Lung (tissue), 12 donors: Measurements from ENCODE around the gene HSD17B12. TPM values are rescaled to one million over a fixed set of nuclear protein-coding genes. Genes with fewer than 3 reads are reported as not detected.

Experiments used
- ATAC-seq: fragments of 200-7000 bp; cut with Tn5 transposase; one replicate; pipeline ENCODE4 v1.9.1; 2020; ENCODE audit warnings: moderate number of reproducible peaks; ENCODE audit not compliant: insufficient read depth, low FRiP score
- DNase-seq, 3 donors: peaks; one replicate each; pipeline ENCODE4 v3.0.0-alpha.2; 2013 to 2017
- H3K27ac ChIP-seq, 2 donors: one replicate each; pipeline ENCODE4 v1.5.1; 2013; ENCODE audit warnings: mild to moderate bottlenecking in 2 of 2, moderate library complexity in 2 of 2, control low read depth in 1 of 2, inconsistent platforms in 1 of 2, low read depth in 1 of 2, low read length in 1 of 2
- H3K27me3 ChIP-seq, 3 donors: one replicate each; pipeline ENCODE4 v1.5.1; 2013; ENCODE audit warnings: low read length in 2 of 3; ENCODE audit not compliant: control insufficient read depth in 3 of 3, insufficient read depth in 3 of 3
- H3K36me3 ChIP-seq, 4 donors: one replicate each; pipeline ENCODE4 v1.5.1; 2013; ENCODE audit warnings: low read length in 4 of 4, mild to moderate bottlenecking in 1 of 4, moderate library complexity in 1 of 4; ENCODE audit not compliant: control insufficient read depth in 4 of 4, insufficient read depth in 4 of 4
- H3K4me1 ChIP-seq, 5 donors: one replicate each; pipeline ENCODE4 v1.5.1; 2013; ENCODE audit warnings: low read length in 5 of 5, mild to moderate bottlenecking in 2 of 5, moderate library complexity in 1 of 5; ENCODE audit not compliant: control insufficient read depth in 5 of 5, insufficient read depth in 5 of 5
- H3K4me3 ChIP-seq: one replicate; pipeline ENCODE4 v1.5.1; 2013; ENCODE audit warnings: mild to moderate bottlenecking, control low read depth, moderate library complexity
- H3K9ac ChIP-seq, 2 donors: one replicate each; pipeline ENCODE4 v1.5.1; 2013; ENCODE audit warnings: low read length in 2 of 2, control low read depth in 1 of 2; ENCODE audit not compliant: insufficient read depth in 1 of 2
- H3K9me3 ChIP-seq, 4 donors: one replicate each; pipeline ENCODE4 v1.5.1; 2013; ENCODE audit warnings: low read length in 3 of 4, mild to moderate bottlenecking in 1 of 4, moderate library complexity in 1 of 4; ENCODE audit not compliant: control insufficient read depth in 4 of 4, insufficient read depth in 3 of 4
- CTCF ChIP-seq: IDR thresholded peaks from 2 replicates; pipeline ENCODE4 v1.5.1; 2012; ENCODE audit warnings: mild to moderate bottlenecking; ENCODE audit errors: control extremely low read depth, extremely low read depth
- WGBS, 2 donors: extraction: QIAGEN DNeasy Blood & Tissue Kit; methylation state at CpG; one replicate each; pipeline ENCODE4 v1.1.7; 2013; 5-methylcytosine and 5-hydroxymethylcytosine counted together
- polyA plus RNA-seq, 2 donors: library from polyadenylated mRNA; stranded (reverse); fragments of 200-250 nt; gene quantifications; one replicate each; pipeline ENCODE4 v1.2.1, GENCODE V29; 2013
- total RNA-seq, 2 donors: library from RNA; depleted of rRNA in 1 of 2; stranded (reverse); fragments of >200 nt in 1 of 2; gene quantifications; one replicate each; pipeline ENCODE4 v1.2.1, GENCODE V29; 2014 to 2021
- donor health status: control.
- donor health status: control.
- donor health status: Bipolar disorder and iron deficiency.
- donor health status: healthy.
- donor health status: DM: yes; HTN: yes; CAD: no.

HSD17B12 gene
- total and polyA plus RNA-seq, 4 donors: 37.3 to 118 (median 87.1) TPM

DNA sequence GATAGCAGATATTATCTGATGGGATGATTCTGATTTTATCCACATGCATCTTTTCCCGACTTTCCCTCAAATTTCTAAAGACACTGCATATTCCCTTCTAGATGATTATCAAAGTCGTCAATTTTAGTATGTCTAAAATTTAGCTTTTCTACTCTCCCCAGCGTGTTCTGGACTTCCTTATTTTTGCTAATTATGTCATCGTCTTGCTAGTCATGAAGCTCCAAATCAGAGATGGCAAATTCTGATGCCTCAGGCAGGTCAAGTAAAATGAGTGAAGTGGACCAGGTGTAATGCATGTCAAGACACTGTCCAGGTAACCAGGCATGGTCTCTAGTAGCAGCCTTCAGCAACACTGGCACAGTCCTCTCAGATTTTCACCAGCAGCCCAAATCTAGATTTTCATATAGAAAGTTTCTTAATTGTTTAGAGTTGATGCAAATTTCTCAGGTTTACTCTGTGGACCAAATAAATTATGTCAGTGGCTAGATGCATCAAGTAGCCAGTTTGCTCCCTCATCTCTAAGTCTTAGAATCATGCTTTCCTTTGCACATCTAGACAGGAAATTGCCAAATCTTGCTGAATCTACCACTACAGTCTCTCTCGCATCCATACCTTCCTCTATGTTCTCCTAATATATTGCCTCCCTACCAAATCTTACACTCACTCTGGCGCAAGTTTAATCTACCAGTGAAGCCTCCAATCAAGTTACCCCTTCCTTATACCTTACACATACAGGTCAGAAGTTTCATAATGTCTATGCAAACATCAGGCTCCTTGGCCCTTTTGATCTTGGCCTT is 10.6 kb downstream of the HSD17B12 start:
- no peak for TF ChIP-seq CTCF
- H3K4me1 ChIP-seq: peaks cover 0 to 17% (median 6%) of the 10 kb centered on the region in 5 donors
- H3K9ac ChIP-seq: no peak overlapping the region
- ATAC-seq (no peak), DNase-seq (no peak)
- no peak overlapping the region for H3K4me3 ChIP-seq
- no peaks in the 10 kb centered on the region for H3K27me3 ChIP-seq
- H3K9me3 ChIP-seq: no peaks in the 10 kb centered on the region
- 47 to 74% methylated on average over 6 of the region's 6 CpGs for WGBS, 2 donors
- peaks cover 0 to 4% (median 3%) of the 10 kb centered on the region in 4 donors for H3K36me3 ChIP-seq
- H3K27ac ChIP-seq: no peak overlapping the region

- no peak overlapping the region for H3K4me3 ChIP-seq
- no peaks in the 10 kb centered on the region for H3K27me3 ChIP-seq
- 87 to 91% methylated on average over 1 of the region's 1 CpG for WGBS, 2 donors
- H3K4me1 ChIP-seq: peaks cover 0 to 14% (median 6%) of the 10 kb centered on the region in 5 donors
- no peak for DNase-seq
- no peak for TF ChIP-seq CTCF
- H3K36me3 ChIP-seq: peaks cover 0 to 4% (median 3%) of the 10 kb centered on the region in 4 donors
- H3K27ac ChIP-seq: no peak overlapping the region
- H3K9ac ChIP-seq: no peak overlapping the region
- no peaks in the 10 kb centered on the region for H3K9me3 ChIP-seq
- ATAC-seq: no peak
These were observed 11.3 kb downstream of the HSD17B12 start for GRCh38 chr11:43691806-43692205.

DNA sequence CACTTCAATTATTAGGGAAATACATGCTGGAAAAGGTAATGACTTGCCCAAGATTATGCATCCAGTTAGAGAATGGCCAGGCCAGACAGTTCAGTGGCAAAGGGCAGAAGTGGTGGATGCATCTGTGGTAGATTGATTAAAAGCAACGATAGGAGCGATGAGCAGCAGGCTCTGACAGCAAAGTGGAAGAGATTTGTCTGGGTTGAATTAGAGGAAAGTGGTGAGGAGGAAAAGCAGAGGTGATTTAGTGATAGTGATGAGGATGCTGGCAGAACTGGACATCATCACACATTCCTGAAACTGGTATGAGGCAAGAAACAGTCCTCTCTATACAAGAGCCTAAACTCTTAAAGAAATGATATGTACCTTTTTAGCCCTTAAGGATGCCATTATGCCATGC is 12.5 kb downstream of the HSD17B12 start:
- Histone ChIP-seq H3K27me3 (no peaks in the 10 kb centered on the region), H3K27ac (no peak overlapping the region), H3K36me3 (peaks cover 0 to 4% (median 3%) of the 10 kb centered on the region in 4 donors), H3K4me1 (peaks cover 0 to 12% (median 5%) of the 10 kb centered on the region in 5 donors), H3K9ac (no peak overlapping the region), H3K4me3 (no peak overlapping the region), H3K9me3 (no peaks in the 10 kb centered on the region)
- no peak for TF ChIP-seq CTCF
- ATAC-seq (no peak), DNase-seq (no peak)
- 86 to 89% methylated on average over 2 of the region's 2 CpGs for WGBS, 2 donors
